IPS DF 4.7 (cell line): ENCODE results near the gene CDC42SE2.
"Not testable (repeated sequence)": the region's sequence is repeated elsewhere in the genome, so short reads cannot be mapped to it uniquely, and the experiment has no call there.

ENCODE experiments used
- DNase-seq: peaks from one replicate; pipeline ENCODE4 v3.0.0-alpha.2; 2013; ENCODE audit warnings: low spot score; ENCODE audit errors: extremely low read depth

CDC42SE2 gene

GRCh38 chr5:131318455-131318854, 54.6 kb downstream of the CDC42SE2 start:
- no peak for DNase-seq

- DNase-seq: no peak
These were observed 57.2 kb downstream of the CDC42SE2 start for GRCh38 chr5:131321066-131321465.

GRCh38 chr5:131322926-131323325, 59.1 kb downstream of the CDC42SE2 start:
- no peak for DNase-seq

- no peak for DNase-seq
These were observed 59.5 kb downstream of the CDC42SE2 start for GRCh38 chr5:131323378-131323777.

- no peak for DNase-seq
These were observed 60.5 kb downstream of the CDC42SE2 start for GRCh38 chr5:131324303-131324702.

- DNase-seq: no peak
These were observed 64.9 kb downstream of the CDC42SE2 start for GRCh38 chr5:131328536-131329285.

GRCh38 chr5:131329286-131329560, 65.4 kb downstream of the CDC42SE2 start:
- DNase-seq: no peak

GRCh38 chr5:131330031-131330430, 66.2 kb downstream of the CDC42SE2 start:
- no peak for DNase-seq

- not testable (repeated sequence) for DNase-seq
These were observed 71.9 kb downstream of the CDC42SE2 start for GRCh38 chr5:131335756-131336155.

- not testable (repeated sequence) for DNase-seq
These were observed 72.9 kb downstream of the CDC42SE2 start for GRCh38 chr5:131336801-131337200.

- not testable (repeated sequence) for DNase-seq
These were observed 73.6 kb downstream of the CDC42SE2 start for GRCh38 chr5:131337240-131338050.

GRCh38 chr5:131338051-131338453, 74.2 kb downstream of the CDC42SE2 start:
- DNase-seq: no peak

GRCh38 chr5:131344288-131344687, 80.4 kb downstream of the CDC42SE2 start:
- not testable (repeated sequence) for DNase-seq

- not testable (repeated sequence) for DNase-seq
These were observed 82.4 kb downstream of the CDC42SE2 start for GRCh38 chr5:131346204-131346603.

- no peak for DNase-seq
These were observed 90.1 kb downstream of the CDC42SE2 start for GRCh38 chr5:131353991-131354390.

- no peak for DNase-seq
These were observed 92.2 kb downstream of the CDC42SE2 start for GRCh38 chr5:131355971-131356528.

GRCh38 chr5:131356619-131357018, 92.8 kb downstream of the CDC42SE2 start:
- DNase-seq: no peak

- DNase-seq: no peak
These were observed 94.1 kb downstream of the CDC42SE2 start for GRCh38 chr5:131357739-131358561.

- no peak for DNase-seq
These were observed 97.9 kb downstream of the CDC42SE2 start for GRCh38 chr5:131361677-131362315.

GRCh38 chr5:131363811-131364506, 100.1 kb downstream of the CDC42SE2 start:
- no peak for DNase-seq
